IMR-90 (cell line): ENCODE data around the gene RTRAF. TPM values are rescaled to one million over a fixed set of nuclear protein-coding genes. Genes with fewer than 3 reads are reported as not detected.

Source experiments
- ATAC-seq: fragments of 200-7000 bp; cut with Tn5 transposase; 2 replicates; pipeline ENCODE4 v1.9.1; 2020; ENCODE audit warnings: low read depth, mild to moderate bottlenecking, moderate library complexity
- BruUV-seq: library from RNA; stranded (reverse); fragments of 400-500 nt; replicated peaks from 2 replicates; lab custom pipeline; 2021; lab: Mats Ljungman, UMichigan
- CTCF ChIA-PET: fragments of 300-600 bp; formaldehyde crosslinking; extraction: SDS; loops from one replicate; lab custom pipeline; 2021; ENCODE audit warnings: antibody characterized with exemption; lab: Yijun Ruan, JAX
- POLR2A ChIA-PET: fragments of 300-600 bp; sonication (Branson Sonifier 250); formaldehyde crosslinking; loops from one replicate; lab custom pipeline; 2022; ENCODE audit warnings: antibody characterized with exemption; ENCODE audit not compliant: unreplicated experiment; lab: Charles Lee
- DNase-seq: peaks from one replicate; pipeline ENCODE4 v3.0.0; 2013
- H2AFZ ChIP-seq: replicated peaks from 2 replicates; pipeline ENCODE3; 2013; ENCODE audit warnings: low read length, mild to moderate bottlenecking; ENCODE audit not compliant: poor library complexity
- H2AK5ac ChIP-seq: 2 replicates; pipeline ENCODE4 v1.6.1; 2013; ENCODE audit warnings: low read depth, low read length, inconsistent platforms
- H2AK9ac ChIP-seq: replicated peaks from 2 replicates; pipeline ENCODE3; 2013; ENCODE audit warnings: mild to moderate bottlenecking, low read depth, low read length, moderate library complexity; ENCODE audit not compliant: poor library complexity
- H2BK120ac ChIP-seq: 2 replicates; pipeline ENCODE4 v1.6.1; 2013; ENCODE audit warnings: low read depth, low read length, inconsistent platforms
- H2BK15ac ChIP-seq: 3 replicates; pipeline ENCODE4 v1.6.1; 2013; ENCODE audit warnings: low read depth, low read length, inconsistent platforms
- H2BK20ac ChIP-seq: 2 replicates; pipeline ENCODE4 v1.6.1; 2013; ENCODE audit warnings: low read depth, mild to moderate bottlenecking, inconsistent platforms, low read length, moderate library complexity
- H2BK5ac ChIP-seq: 2 replicates; pipeline ENCODE4 v1.6.1; 2013; ENCODE audit warnings: mild to moderate bottlenecking, low read depth, low read length, inconsistent platforms; ENCODE audit not compliant: poor library complexity, severe bottlenecking
- H3K14ac ChIP-seq: replicated peaks from 2 replicates; pipeline ENCODE4 v1.6.1; 2013; ENCODE audit warnings: low read depth, low read length, inconsistent platforms
- H3K18ac ChIP-seq: 2 replicates; pipeline ENCODE4 v1.6.1; 2013; ENCODE audit warnings: low read depth, low read length, control low read depth
- H3K23ac ChIP-seq: 2 replicates; pipeline ENCODE4 v1.6.1; 2013; ENCODE audit warnings: low read depth, low read length, inconsistent platforms
- H3K27ac ChIP-seq: 2 replicates; pipeline ENCODE4 v1.5.1; 2013; ENCODE audit warnings: mild to moderate bottlenecking, control low read depth, low read length; ENCODE audit not compliant: insufficient read depth
- H3K27me3 ChIP-seq: 2 replicates; pipeline ENCODE4 v1.6.1; 2013; ENCODE audit warnings: low read length; ENCODE audit not compliant: control insufficient read depth, insufficient read depth
- H3K36me3 ChIP-seq: 2 replicates; pipeline ENCODE4 v1.6.1; 2013; ENCODE audit warnings: low read length, mixed read lengths; ENCODE audit not compliant: control insufficient read depth, insufficient read depth
- H3K4ac ChIP-seq: 2 replicates; pipeline ENCODE4 v1.6.1; 2013; ENCODE audit warnings: low read depth, low read length, inconsistent platforms
- H3K4me1 ChIP-seq: 2 replicates; pipeline ENCODE4 v1.6.1; 2013; ENCODE audit warnings: low read length, mixed read lengths; ENCODE audit not compliant: control insufficient read depth, insufficient read depth
- H3K4me2 ChIP-seq: 2 replicates; pipeline ENCODE4 v1.6.1; 2013; ENCODE audit warnings: low read depth, mild to moderate bottlenecking, control low read depth, low read length, moderate library complexity
- H3K4me3 ChIP-seq: 2 replicates; pipeline ENCODE4 v1.5.1; 2013; ENCODE audit warnings: low read depth, mild to moderate bottlenecking, control low read depth, low read length, moderate library complexity; ENCODE audit not compliant: insufficient read depth
- H3K56ac ChIP-seq: 2 replicates; pipeline ENCODE4 v1.6.1; 2013; ENCODE audit warnings: low read length, inconsistent platforms; ENCODE audit not compliant: insufficient read depth; ENCODE audit errors: extremely low read depth
- H3K79me1 ChIP-seq, 2 experiments: 2 replicates each; pipeline ENCODE4 v1.6.1; 2013; ENCODE audit warnings: low read length in 2 of 2, inconsistent platforms in 1 of 2, low read depth in 1 of 2
- H3K9ac ChIP-seq: 2 replicates; pipeline ENCODE4 v1.6.1; 2013; ENCODE audit warnings: low read depth, low read length, control low read depth
- H3K9me1 ChIP-seq: 2 replicates; pipeline ENCODE4 v1.6.1; 2013; ENCODE audit warnings: low read length, inconsistent platforms; ENCODE audit not compliant: insufficient read depth
- H3K9me3 ChIP-seq: 2 replicates; pipeline ENCODE4 v1.6.1; 2013; ENCODE audit warnings: low read length; ENCODE audit not compliant: control insufficient read depth, insufficient read depth
- H4K20me1 ChIP-seq: 2 replicates; pipeline ENCODE4 v1.6.1; 2013; ENCODE audit warnings: low read length, inconsistent platforms; ENCODE audit not compliant: insufficient read depth
- H4K5ac ChIP-seq: 2 replicates; pipeline ENCODE4 v1.6.1; 2013; ENCODE audit warnings: mild to moderate bottlenecking, low read depth, low read length, control low read depth
- H4K8ac ChIP-seq, 2 experiments: 2 replicates each; pipeline ENCODE4 v1.6.1; 2013; ENCODE audit warnings: low read depth in 2 of 2, low read length in 2 of 2, control low read depth in 1 of 2, inconsistent platforms in 1 of 2
- H4K91ac ChIP-seq: 2 replicates; pipeline ENCODE4 v1.6.1; 2013; ENCODE audit warnings: low read depth, low read length, inconsistent platforms; ENCODE audit not compliant: insufficient read depth
- BHLHE40 ChIP-seq: fragments of 150-350 bp; IDR thresholded peaks from 2 replicates; pipeline ENCODE4 v1.6.1; 2016; ENCODE audit warnings: mild to moderate bottlenecking, low read depth, low read length
- CTCF ChIP-seq: conservative IDR thresholded peaks from 2 replicates; pipeline ENCODE4 v1.5.1; 2012; ENCODE audit warnings: mild to moderate bottlenecking, low read depth, low read length, improper control_type of control experiment
- MXI1 ChIP-seq: IDR thresholded peaks from 2 replicates; pipeline ENCODE4 v1.6.1; 2012; ENCODE audit warnings: low read depth, mild to moderate bottlenecking, low read length, moderate library complexity, borderline replicate concordance
- RFX5 ChIP-seq: IDR thresholded peaks from 2 replicates; pipeline ENCODE4 v1.8.0; 2012; ENCODE audit warnings: low read depth, mild to moderate bottlenecking, low read length, moderate library complexity
- WGBS, 2 experiments: methylation state at CpG; one replicate each; pipeline versions ENCODE4 v1.1.5 to v1.1.7; 2013; ENCODE audit warnings: missing lambda C conversion rate in 2 of 2; ENCODE audit not compliant: insufficient read length in 1 of 2; ENCODE audit errors: extremely low coverage in 2 of 2; 5-methylcytosine and 5-hydroxymethylcytosine counted together
- dilution Hi-C: fragments of 300-500 bp; cut with HindIII; formaldehyde crosslinking; loops from one replicate; pipeline ENCODE4 v1.14.3; 2018; ENCODE audit warnings: low sequenced_read_pairs; ENCODE audit not compliant: unreplicated experiment
- in situ Hi-C: fragments of 300-500 bp; cut with MboI; formaldehyde crosslinking; loops from 3 replicates; pipeline ENCODE4 v1.14.3; 2019; ENCODE audit warnings: low sequenced_read_pairs, inconsistent platforms, mixed read lengths
- intact Hi-C: fragments of 100-400 bp; cut with micrococcal nuclease; formaldehyde crosslinking; loops from 2 replicates; pipeline ENCODE4 v1.10.0; 2022
- polyA plus RNA-seq, 3 experiments: library from polyadenylated mRNA; depleted of rRNA; stranded (reverse); fragments of >200 nt; gene quantifications; 2 replicates each; pipeline ENCODE4 v1.2.3, GENCODE V29; 2012; ENCODE audit warnings: low replicate concordance in 1 of 3
- total RNA-seq: library from RNA; depleted of rRNA; stranded (reverse); fragments of >200 nt; gene quantifications from 2 replicates; pipeline ENCODE4 v1.2.3, GENCODE V29; 2012

The RTRAF gene
- total and polyA plus RNA-seq, 2 of the 4 experiments (the other 2 are of a cell fraction) = 53.2 to 102 TPM

- Histone ChIP-seq H4K91ac (no peak overlapping the region), H2AFZ (no peak overlapping the region), H3K4me1 (no peaks in the 10 kb centered on the region), H4K20me1 (no peaks in the 10 kb centered on the region), H3K56ac (no peak overlapping the region), H3K18ac (no peak overlapping the region), H3K79me1 (no peaks in the 10 kb centered on the region; a peak in 1 of 4 replicates), H2BK15ac (no peak overlapping the region), H3K4ac (no peak overlapping the region), H2AK9ac (no peak overlapping the region), H4K5ac (no peak overlapping the region), H2BK120ac (no peak overlapping the region), H3K36me3 (peaks cover 14% of the 10 kb centered on the region), H3K9me1 (no peaks in the 10 kb centered on the region), H2BK20ac (no peak overlapping the region), H3K9me3 (peaks cover 3% of the 10 kb centered on the region), H3K23ac (no peak overlapping the region), H2AK5ac (no peak overlapping the region), H3K27ac (no peak overlapping the region), H3K4me3 (no peak overlapping the region), H4K8ac (no peak overlapping the region), H3K9ac (no peak overlapping the region), H3K14ac (no peak overlapping the region), H3K4me2 (no peak overlapping the region), H2BK5ac (no peak overlapping the region), H3K27me3 (no peaks in the 10 kb centered on the region)
- no CpG with 5 or more reads among the region's 2 CpGs for WGBS, 2 experiments
- no peak for TF ChIP-seq CTCF
- no peak for TF ChIP-seq BHLHE40
- TF ChIP-seq RFX5 = no peak
- TF ChIP-seq MXI1 = no peak
- dilution Hi-C loops (no loop called here), intact Hi-C loops (no loop called here), in situ Hi-C loops (no loop called here)
- ChIA-PET CTCF (no interaction called here), POLR2A (no interaction called here)
- ATAC-seq (no peak), DNase-seq (no peak)
- no TSS peak for BruUV-seq
These were observed 39.3 kb upstream of the RTRAF start for GRCh38 chr14:51950007-51950406.
